Duodenal mucosa (tissue), 2 donors: ENCODE measurements around the gene CADM4.
"Not testable (repeated sequence)": the region's sequence is repeated elsewhere in the genome, so short reads cannot be mapped to it uniquely, and the experiment has no call there.

Experiments
- H3K27ac ChIP-seq: one replicate; pipeline ENCODE4 v1.7.0; 2013; ENCODE audit warnings: low read depth, low read length
- H3K27me3 ChIP-seq, 2 donors: one replicate each; pipeline ENCODE4 v1.7.0; 2013; ENCODE audit warnings: low read length in 2 of 2, control low read depth in 1 of 2; ENCODE audit not compliant: insufficient read depth in 2 of 2, control insufficient read depth in 1 of 2
- H3K36me3 ChIP-seq, 2 donors: one replicate each; pipeline ENCODE4 v1.7.0; 2013; ENCODE audit warnings: low read length in 2 of 2, control low read depth in 1 of 2; ENCODE audit not compliant: insufficient read depth in 2 of 2, control insufficient read depth in 1 of 2
- H3K4me1 ChIP-seq, 2 donors: one replicate each; pipeline ENCODE4 v1.7.0; 2013; ENCODE audit warnings: low read length in 2 of 2, control low read depth in 1 of 2; ENCODE audit not compliant: insufficient read depth in 2 of 2, control insufficient read depth in 1 of 2
- H3K4me3 ChIP-seq, 2 donors: one replicate each; pipeline ENCODE4 v1.7.0; 2013; ENCODE audit warnings: low read length in 2 of 2, low read depth in 1 of 2
- H3K9ac ChIP-seq, 2 donors: one replicate each; pipeline ENCODE4 v1.7.0; 2013; ENCODE audit warnings: low read length in 2 of 2, low read depth in 1 of 2
- H3K9me3 ChIP-seq, 2 donors: one replicate each; pipeline ENCODE4 v1.7.0; 2013; ENCODE audit warnings: low read length in 2 of 2, control low read depth in 1 of 2; ENCODE audit not compliant: control insufficient read depth in 1 of 2

The CADM4 gene

DNA sequence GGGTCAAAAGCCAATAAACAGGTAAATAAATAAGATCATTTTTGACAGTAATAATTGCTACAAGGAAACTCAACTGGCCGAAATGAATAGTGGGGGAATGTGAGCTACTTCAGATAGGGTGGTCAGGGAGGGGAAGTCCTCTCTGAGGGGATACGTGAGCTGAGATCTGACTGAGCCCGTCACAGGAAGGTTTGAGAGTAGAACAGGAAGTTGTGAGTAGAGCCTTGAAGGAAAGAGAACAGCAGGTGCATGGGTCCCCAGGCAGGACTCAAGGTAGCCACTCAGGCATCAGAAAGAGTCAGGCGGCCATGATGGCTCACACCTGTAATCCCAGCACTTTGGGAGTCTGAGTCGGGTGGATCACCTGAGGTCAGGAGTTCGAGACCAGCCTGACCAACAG, 50.0 kb downstream of the CADM4 start:
- H3K4me3 ChIP-seq, result no peak overlapping the region
- H3K9ac ChIP-seq, result no peak overlapping the region
- peaks cover 9 to 11% of the 10 kb centered on the region in 2 donors for H3K4me1 ChIP-seq
- peaks cover 7 to 26% of the 10 kb centered on the region in 2 donors for H3K36me3 ChIP-seq
- H3K27me3 ChIP-seq, result no peaks in the 10 kb centered on the region
- H3K9me3 ChIP-seq, result no peaks in the 10 kb centered on the region
- no peak overlapping the region for H3K27ac ChIP-seq

DNA sequence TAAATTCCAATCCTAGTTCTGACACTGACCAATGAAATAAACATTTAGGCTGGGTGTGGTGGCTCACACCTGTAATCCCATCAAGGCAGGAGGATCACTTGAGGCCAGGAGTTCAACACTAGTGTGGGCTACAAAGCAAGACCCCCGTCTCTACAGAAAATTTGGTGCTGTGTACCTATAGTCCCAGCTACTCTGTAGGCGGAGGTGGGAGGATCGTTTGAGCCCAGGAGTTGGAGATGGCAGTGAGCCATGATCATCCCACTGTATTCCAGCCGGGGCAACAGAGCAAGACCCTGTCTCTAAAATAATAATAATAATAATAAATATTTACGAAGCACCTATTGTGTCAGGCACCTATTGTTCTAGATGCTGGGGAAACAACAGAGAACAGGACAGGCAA, 50.4 kb downstream of the CADM4 start:
- Histone ChIP-seq H3K27me3 (no peaks in the 10 kb centered on the region), H3K4me1 (peaks cover 6 to 10% of the 10 kb centered on the region in 2 donors)

DNA sequence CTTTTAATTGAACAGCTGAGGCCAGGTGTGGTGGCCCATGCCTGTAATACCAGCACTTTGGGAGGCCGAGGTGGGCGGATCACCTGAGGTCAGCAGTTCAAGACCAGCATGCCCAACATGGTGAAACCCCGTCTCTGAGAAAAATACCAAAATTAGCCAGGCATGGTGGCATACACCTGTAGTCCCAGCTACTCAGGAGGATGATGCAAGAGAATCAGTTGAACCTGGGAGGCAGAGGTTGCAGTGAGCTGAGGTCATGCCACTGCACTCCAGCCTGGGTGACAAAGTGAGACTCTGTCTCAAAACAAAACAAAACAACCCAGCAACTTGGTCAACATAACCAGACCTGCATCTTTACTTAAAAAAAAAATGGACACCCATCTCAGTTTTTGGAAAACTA, 52.6 kb downstream of the CADM4 start:
- H3K9me3 ChIP-seq, H3K4me1 ChIP-seq, H3K4me3 ChIP-seq, H3K27me3 ChIP-seq, H3K27ac ChIP-seq, H3K9ac ChIP-seq: not testable (repeated sequence)
- peaks cover 0 to 13% of the 10 kb centered on the region in 2 donors for H3K36me3 ChIP-seq

More for the DNA sequence above, 50.4 kb downstream of the CADM4 start:
- H3K36me3 ChIP-seq, result peaks cover 7 to 26% of the 10 kb centered on the region in 2 donors
- no peak overlapping the region for H3K9ac ChIP-seq
- no peak overlapping the region for H3K4me3 ChIP-seq
- H3K27ac ChIP-seq, result no peak overlapping the region
- no peaks in the 10 kb centered on the region for H3K9me3 ChIP-seq

DNA sequence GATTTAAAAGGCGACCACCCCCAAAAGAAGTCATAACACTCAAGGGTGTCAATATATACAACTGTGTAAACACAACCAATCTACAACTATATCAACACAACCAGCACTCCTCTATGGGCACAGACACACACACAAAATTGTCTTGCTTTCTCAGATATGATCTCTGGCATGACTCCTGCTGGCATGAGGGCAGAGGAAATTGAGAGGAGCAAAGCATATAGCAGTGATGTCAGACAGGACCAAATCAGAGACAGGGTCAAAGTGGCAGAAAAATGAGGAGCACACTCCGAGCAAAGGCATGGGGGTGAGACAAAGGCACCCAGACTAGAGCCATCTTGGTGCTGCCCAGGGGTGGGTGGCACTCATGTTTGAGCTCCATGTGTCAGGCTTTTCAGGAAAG, 53.3 kb downstream of the CADM4 start:
- Histone ChIP-seq H3K36me3 (peaks cover 0 to 9% of the 10 kb centered on the region in 2 donors), H3K27ac (no peak overlapping the region)

DNA sequence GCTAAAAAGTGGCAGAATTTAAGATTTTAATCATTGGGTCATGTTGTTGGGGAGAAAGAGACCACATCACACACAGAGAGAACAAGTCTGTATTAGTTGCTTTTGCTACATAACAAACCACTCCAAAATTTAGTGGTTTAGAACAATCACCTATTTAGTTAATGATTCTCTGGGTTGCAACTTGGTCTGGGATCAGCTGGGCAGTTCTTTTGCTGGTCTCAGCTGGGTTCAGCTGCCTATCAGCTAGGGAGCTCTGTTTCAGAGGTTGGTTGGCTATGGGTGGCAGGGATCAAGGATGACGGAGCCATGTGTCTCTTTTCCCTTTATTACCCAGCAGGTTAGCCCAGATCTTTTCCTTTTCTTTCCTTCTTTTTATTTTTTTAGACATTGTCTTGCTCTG, 55.2 kb downstream of the CADM4 start:
- Histone ChIP-seq H3K27ac (no peak overlapping the region), H3K9me3 (no peaks in the 10 kb centered on the region), H3K36me3 (peaks cover 0 to 9% of the 10 kb centered on the region in 2 donors), H3K4me1 (peaks cover 0 to 12% of the 10 kb centered on the region in 2 donors), H3K9ac (no peak overlapping the region), H3K4me3 (no peak overlapping the region), H3K27me3 (no peaks in the 10 kb centered on the region)

More for the DNA sequence above, 53.3 kb downstream of the CADM4 start:
- no peak overlapping the region for H3K4me3 ChIP-seq
- H3K27me3 ChIP-seq, result no peaks in the 10 kb centered on the region
- H3K4me1 ChIP-seq, result peaks cover 0 to 8% of the 10 kb centered on the region in 2 donors
- H3K9me3 ChIP-seq, result no peaks in the 10 kb centered on the region
- H3K9ac ChIP-seq, result no peak overlapping the region

DNA sequence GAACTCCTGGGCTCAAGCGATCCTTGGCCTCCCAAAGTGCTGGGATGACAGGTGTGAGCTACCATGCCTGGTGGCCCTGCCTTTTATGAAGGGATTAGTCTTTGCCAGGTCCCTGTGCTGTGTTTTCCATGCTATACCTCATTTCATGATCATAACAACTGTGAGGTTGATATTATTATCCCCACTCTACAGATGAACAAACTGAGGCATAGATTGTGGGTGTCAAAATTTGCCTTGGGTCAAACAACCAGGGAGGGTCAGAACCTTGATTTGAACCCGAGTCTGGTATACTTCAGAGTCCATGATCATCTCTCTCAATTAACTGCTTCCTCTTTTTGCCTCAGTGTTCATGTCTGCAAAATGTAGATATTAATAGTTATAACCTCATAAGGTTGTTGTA, 57.2 kb downstream of the CADM4 start:
- H3K27me3 ChIP-seq, result no peaks in the 10 kb centered on the region
- H3K9ac ChIP-seq, result no peak overlapping the region
- no peak overlapping the region for H3K4me3 ChIP-seq
- H3K36me3 ChIP-seq, result peaks cover 0 to 4% of the 10 kb centered on the region in 2 donors
- no peaks in the 10 kb centered on the region for H3K9me3 ChIP-seq
- no peak overlapping the region for H3K27ac ChIP-seq
- H3K4me1 ChIP-seq, result peaks cover 0 to 12% of the 10 kb centered on the region in 2 donors

DNA sequence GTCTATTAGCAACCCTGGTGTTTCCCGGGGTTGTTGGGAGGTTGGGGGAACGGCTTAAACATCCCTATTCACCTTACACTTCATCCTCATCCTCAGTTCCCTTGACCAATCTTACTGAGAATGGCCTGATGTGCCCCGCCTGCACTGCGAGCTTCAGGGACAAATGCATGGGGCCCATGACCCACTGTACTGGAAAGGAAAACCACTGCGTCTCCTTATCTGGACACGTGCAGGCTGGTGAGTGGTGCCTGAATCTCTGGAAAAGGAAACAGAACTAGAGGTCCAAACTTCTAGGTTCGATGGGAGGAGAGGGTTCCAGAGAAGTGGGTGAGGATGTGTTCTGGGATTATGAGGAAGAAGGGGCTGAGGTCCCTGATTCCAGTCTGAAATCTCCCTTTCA, 58.2 kb downstream of the CADM4 start:
- Histone ChIP-seq H3K27me3 (no peaks in the 10 kb centered on the region), H3K9me3 (no peaks in the 10 kb centered on the region), H3K4me1 (peaks cover 0 to 12% of the 10 kb centered on the region in 2 donors), H3K4me3 (peak overlapping the region; percentile 46 to 74), H3K9ac (peak overlapping the region; percentile 30 to 48), H3K36me3 (peaks cover 0 to 4% of the 10 kb centered on the region in 2 donors), H3K27ac (no peak overlapping the region)

DNA sequence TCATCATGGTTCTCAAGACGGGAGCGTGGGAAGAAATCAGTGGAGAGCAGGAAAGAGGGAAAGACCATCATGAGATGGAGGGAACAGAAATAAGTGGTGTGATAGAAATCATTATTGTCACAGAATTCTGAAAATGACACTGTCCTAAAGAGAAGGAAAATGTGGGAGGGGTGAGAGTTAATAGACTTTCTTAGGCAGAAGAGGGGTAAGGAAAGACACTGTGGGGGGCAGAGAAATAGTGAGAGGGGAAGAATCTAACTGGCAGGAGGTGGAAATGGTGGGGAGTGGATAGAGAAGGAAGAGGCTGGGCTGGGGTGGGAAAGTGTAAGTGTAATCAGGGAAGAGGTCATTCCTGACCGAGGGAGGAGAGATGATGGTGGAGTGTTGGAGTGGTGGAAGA, 60.9 kb downstream of the CADM4 start:
- Histone ChIP-seq H3K4me1 (peaks cover 6 to 27% of the 10 kb centered on the region in 2 donors), H3K9ac (no peak overlapping the region), H3K4me3 (no peak overlapping the region), H3K36me3 (no peaks in the 10 kb centered on the region), H3K9me3 (no peaks in the 10 kb centered on the region), H3K27me3 (no peaks in the 10 kb centered on the region), H3K27ac (no peak overlapping the region)

DNA sequence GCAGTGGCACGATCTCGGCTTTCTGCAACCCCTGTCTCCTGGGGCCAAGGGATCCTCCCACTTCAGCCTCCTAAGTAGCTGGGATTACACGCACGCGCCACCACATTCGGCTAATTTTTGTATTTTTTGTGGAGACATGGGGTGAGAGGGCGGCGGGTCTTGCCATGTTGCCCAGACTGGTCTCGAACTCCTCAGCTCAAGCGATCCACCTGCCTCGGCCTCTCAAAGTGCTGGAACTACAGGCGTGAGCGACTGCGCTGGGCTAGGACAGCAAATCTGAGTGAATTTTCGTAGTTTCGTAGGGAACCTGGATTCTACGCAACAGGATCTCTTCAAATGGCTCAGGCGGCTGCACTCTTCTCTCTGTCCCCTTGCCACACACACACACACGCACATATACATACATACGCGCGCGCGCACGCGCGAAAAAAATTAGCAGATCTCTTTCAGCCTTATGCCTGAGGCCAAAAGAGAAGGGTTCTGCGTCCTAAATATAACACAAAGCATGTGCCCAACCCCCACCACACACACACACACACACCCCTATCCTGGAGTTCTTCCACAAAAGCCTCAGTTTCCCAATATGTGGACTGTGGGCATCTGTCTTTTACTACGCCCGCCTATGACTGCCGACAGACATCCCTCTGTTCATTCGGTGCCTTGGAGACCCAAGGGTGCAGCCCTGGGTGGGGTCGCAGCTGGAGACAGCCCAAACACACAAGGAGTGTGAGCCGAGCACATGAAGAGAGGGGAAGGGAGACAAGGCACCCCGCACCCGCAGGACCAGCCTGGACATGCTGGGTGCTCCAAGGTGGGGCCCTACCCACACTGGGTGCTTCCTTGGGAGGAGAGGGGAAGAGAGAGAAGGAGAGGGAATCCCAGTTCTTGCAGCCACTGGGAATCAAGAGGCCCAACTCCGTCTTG, 63.4 kb downstream of the CADM4 start:
- Histone ChIP-seq H3K9ac (peak overlapping the region in 1 of 2 donors; percentile 12), H3K4me3 (peak overlapping the region in 1 of 2 donors; percentile 66), H3K9me3 (no peaks in the 10 kb centered on the region), H3K36me3 (peaks cover 0 to 6% of the 10 kb centered on the region in 2 donors), H3K27ac (no peak overlapping the region), H3K4me1 (peaks cover 6 to 18% of the 10 kb centered on the region in 2 donors), H3K27me3 (no peaks in the 10 kb centered on the region)

DNA sequence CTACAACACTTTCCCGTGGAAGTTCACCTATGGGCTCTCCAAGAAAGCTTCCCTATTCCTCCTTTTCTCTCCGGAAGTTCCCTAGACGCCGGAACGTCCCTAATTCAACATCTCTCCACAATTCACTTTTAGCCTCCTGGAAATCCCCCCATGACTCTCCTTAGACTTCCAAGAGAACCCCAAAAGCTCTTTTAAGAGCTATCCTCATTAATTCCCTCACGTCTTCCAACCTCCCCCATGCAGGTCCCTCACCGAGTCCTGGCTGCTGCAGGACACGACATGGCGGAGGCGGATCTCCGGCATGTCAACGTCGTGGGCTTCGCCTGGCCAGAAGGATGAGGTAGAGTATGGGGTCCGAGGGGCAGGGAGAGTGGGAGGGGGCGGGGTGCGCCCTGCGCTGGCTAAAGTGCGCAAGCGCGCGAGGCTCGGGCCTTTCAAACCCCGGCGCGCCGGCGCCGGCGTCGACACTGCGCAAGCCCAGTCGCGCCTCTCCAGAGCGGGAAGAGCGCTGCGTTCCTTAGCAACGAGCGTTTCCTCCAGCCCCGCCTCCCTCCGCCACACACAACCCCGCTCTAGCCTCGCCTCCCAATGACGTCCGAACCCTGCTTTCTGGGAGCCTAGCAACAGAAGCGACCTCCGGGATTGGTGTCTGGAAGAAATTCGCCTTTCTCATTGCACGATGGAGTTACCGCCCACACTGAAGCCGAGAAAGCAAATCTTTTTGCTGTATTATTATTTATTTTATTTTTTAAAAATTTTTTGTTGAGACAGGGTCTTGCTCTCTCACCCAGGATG, 64.3 kb downstream of the CADM4 start, which contains the start of the genes PINLYP and XRCC1:
Gene PINLYP (plus strand): TSS at position 646 of the 795 bp plus-strand sequence. CDS start 1,391 bp downstream, outside the sequence.
Gene XRCC1 (minus strand): TSS at position 372 of the 795 bp plus-strand sequence. CDS start 69 bp downstream, at position 303.
- Histone ChIP-seq H3K27me3 (no peaks in the 10 kb centered on the region), H3K4me1 (peaks cover 6 to 14% of the 10 kb centered on the region in 2 donors), H3K27ac (no peak within 1 kb of the TSS), H3K36me3 (peaks cover 0 to 6% of the 10 kb centered on the region in 2 donors), H3K9me3 (no peaks in the 10 kb centered on the region), H3K4me3 (peak within 1 kb of the TSS; percentile 95 to 100), H3K9ac (peak within 1 kb of the TSS; percentile 93 to 97)
